ENCODE data around the gene AP3S2.

GRCh38 chr15:89876396-89877082 is 17.3 kb downstream of the AP3S2 start:
- no peak for TF ChIP-seq YY1 (IDR thresholded peaks at IDR 0.05; ENCODE audit: insufficient read depth, insufficient read length)
- no peak for TF ChIP-seq ZNF274 (IDR thresholded peaks at IDR 0.05; ENCODE audit: low read depth, low read length)
- TF ChIP-seq SUZ12 (IDR thresholded peaks at IDR 0.05; ENCODE audit: extremely low read depth, insufficient read depth, insufficient read length): no peak

Measured in NT2/D1 (cell line).